Fibroblast of lung (primary cell): ENCODE measurements around the gene EPHB4. TPM values are rescaled to one million over a fixed set of nuclear protein-coding genes. Genes with fewer than 3 reads are reported as not detected.
"Not testable (repeated sequence)": the region's sequence is repeated elsewhere in the genome, so short reads cannot be mapped to it uniquely, and the experiment has no call there.

Experiments
- DNase-seq, 2 donors: peaks; one replicate each; pipeline versions ENCODE4 v3.0.0 to v3.0.0-alpha.2; 2010; ENCODE audit warnings: low read depth in 2 of 2
- H2AFZ ChIP-seq: 2 replicates; pipeline ENCODE4 v1.5.1; 2012; ENCODE audit warnings: low read length, control low read depth, inconsistent platforms
- H3K27ac ChIP-seq: 2 replicates; pipeline ENCODE4 v1.5.1; 2011; ENCODE audit warnings: low read length, control low read depth; ENCODE audit not compliant: insufficient read depth
- H3K27me3 ChIP-seq: 2 replicates; pipeline ENCODE4 v1.5.1; 2011; ENCODE audit warnings: mild to moderate bottlenecking, low read length; ENCODE audit not compliant: control insufficient read depth, insufficient read depth
- H3K36me3 ChIP-seq: 2 replicates; pipeline ENCODE4 v1.5.1; 2011; ENCODE audit warnings: low read length; ENCODE audit not compliant: control insufficient read depth, insufficient read depth
- H3K4me1 ChIP-seq: 2 replicates; pipeline ENCODE4 v1.5.1; 2011; ENCODE audit warnings: low read length; ENCODE audit not compliant: control insufficient read depth, insufficient read depth; ENCODE audit errors: extremely low read depth
- H3K4me2 ChIP-seq: 2 replicates; pipeline ENCODE4 v1.5.1; 2011; ENCODE audit warnings: low read length, control low read depth; ENCODE audit not compliant: insufficient read depth; ENCODE audit errors: extremely low read depth
- H3K4me3 ChIP-seq, 4 experiments: fragments of 200-600 bp in 1 of 4; sonication (generic) in 1 of 4; replicated peaks in 1 of 4; 2 replicates each; pipeline ENCODE4 v1.5.1; 2011 to 2016; ENCODE audit warnings: low read length in 4 of 4, low read depth in 3 of 4, mild to moderate bottlenecking in 3 of 4, control low read depth in 2 of 4, inconsistent platforms in 1 of 4, mixed read lengths in 1 of 4; ENCODE audit not compliant: insufficient read depth in 1 of 4; ENCODE audit errors: control extremely low read depth in 1 of 4
- H3K79me2 ChIP-seq: 2 replicates; pipeline ENCODE4 v1.5.1; 2012; ENCODE audit warnings: mild to moderate bottlenecking, low read length, inconsistent platforms; ENCODE audit not compliant: control insufficient read depth, insufficient read depth
- H3K9ac ChIP-seq: 2 replicates; pipeline ENCODE4 v1.5.1; 2011; ENCODE audit warnings: mild to moderate bottlenecking, low read length, control low read depth; ENCODE audit not compliant: insufficient read depth
- H3K9me3 ChIP-seq: 2 replicates; pipeline ENCODE4 v1.5.1; 2012; ENCODE audit warnings: low read depth, low read length; ENCODE audit not compliant: control insufficient read depth, insufficient read depth
- H4K20me1 ChIP-seq: 2 replicates; pipeline ENCODE4 v1.5.1; 2011; ENCODE audit warnings: low read length; ENCODE audit not compliant: control insufficient read depth, insufficient read depth; ENCODE audit errors: extremely low read depth
- EZH2 ChIP-seq: IDR thresholded peaks from 2 replicates; pipeline ENCODE4 v1.5.1; 2012; ENCODE audit warnings: low read length, control low read depth, mild to moderate bottlenecking; ENCODE audit errors: missing control alignments
- polyA plus RNA-seq, 2 donors: library from polyadenylated mRNA; depleted of rRNA in 1 of 2; stranded (reverse) in 1 of 2; unstranded in 1 of 2; fragments of >200 nt; gene quantifications; 2 replicates each; pipeline ENCODE4 v1.2.1, GENCODE V29; 2011 to 2012; ENCODE audit warnings: missing spikeins in 1 of 2
- total RNA-seq: library from RNA; depleted of rRNA; stranded (reverse); fragments of >200 nt; gene quantifications from 2 replicates; pipeline ENCODE4 v1.2.1, GENCODE V29; 2014
- TF ChIP-seq, protein P1 (sequence below), 2 donors: IDR thresholded peaks in 1 of 2; conservative IDR thresholded peaks in 1 of 2; 1 replicate in 1 of 2; 2 replicates in 1 of 2; pipeline ENCODE4 v1.5.1; 2011 to 2012; ENCODE audit warnings: low read length in 2 of 2, control low read depth in 1 of 2, inconsistent platforms in 1 of 2, low read depth in 1 of 2, mild to moderate bottlenecking in 1 of 2

EPHB4 gene
- total and polyA plus RNA-seq, 2 donors (not counting 1 experiment from before 2014, with no cell fraction given) = 28.5 to 98.8 TPM

DNA sequence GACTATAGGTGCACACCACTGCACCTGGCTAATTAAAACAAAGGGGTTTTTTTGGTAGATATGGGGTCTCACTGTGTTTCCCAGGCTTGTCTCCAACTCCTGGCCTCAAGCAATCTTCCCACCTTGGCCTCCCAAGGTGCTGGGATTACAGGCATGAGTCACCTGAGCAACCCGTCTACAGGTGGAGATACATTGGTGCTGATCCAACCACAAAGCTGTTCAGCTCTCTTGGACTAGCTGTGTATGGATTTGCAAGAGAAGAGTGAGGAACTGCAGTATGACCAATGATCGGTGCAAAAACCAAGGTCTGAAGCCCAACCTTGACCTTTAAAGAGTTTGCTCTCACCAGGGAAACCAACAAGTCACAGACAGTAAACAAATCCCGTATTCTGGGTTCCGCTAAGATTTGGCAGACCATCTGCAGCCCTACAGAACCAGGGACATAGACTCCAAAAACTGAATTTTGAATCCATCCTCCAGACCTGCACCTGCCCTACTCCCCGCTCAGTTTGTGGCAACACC, 18.9 kb downstream of the EPHB4 start:
- no peak for DNase-seq
- no peak overlapping the region for H3K27ac ChIP-seq
- no peak overlapping the region for H3K9ac ChIP-seq
- H3K4me1 ChIP-seq = peaks cover 5% of the 10 kb centered on the region
- H3K79me2 ChIP-seq = no peaks in the 10 kb centered on the region
- no peaks in the 10 kb centered on the region for H3K27me3 ChIP-seq
- peaks cover 27% of the 10 kb centered on the region for H3K36me3 ChIP-seq
- no peaks in the 10 kb centered on the region for H4K20me1 ChIP-seq
- H3K4me3 ChIP-seq = no peak overlapping the region
- no peak overlapping the region for H3K4me2 ChIP-seq
- H2AFZ ChIP-seq = no peak overlapping the region
- TF ChIP-seq, protein P1, sequence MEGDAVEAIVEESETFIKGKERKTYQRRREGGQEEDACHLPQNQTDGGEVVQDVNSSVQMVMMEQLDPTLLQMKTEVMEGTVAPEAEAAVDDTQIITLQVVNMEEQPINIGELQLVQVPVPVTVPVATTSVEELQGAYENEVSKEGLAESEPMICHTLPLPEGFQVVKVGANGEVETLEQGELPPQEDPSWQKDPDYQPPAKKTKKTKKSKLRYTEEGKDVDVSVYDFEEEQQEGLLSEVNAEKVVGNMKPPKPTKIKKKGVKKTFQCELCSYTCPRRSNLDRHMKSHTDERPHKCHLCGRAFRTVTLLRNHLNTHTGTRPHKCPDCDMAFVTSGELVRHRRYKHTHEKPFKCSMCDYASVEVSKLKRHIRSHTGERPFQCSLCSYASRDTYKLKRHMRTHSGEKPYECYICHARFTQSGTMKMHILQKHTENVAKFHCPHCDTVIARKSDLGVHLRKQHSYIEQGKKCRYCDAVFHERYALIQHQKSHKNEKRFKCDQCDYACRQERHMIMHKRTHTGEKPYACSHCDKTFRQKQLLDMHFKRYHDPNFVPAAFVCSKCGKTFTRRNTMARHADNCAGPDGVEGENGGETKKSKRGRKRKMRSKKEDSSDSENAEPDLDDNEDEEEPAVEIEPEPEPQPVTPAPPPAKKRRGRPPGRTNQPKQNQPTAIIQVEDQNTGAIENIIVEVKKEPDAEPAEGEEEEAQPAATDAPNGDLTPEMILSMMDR (conservative IDR thresholded peaks at IDR 0.05 in 1 of 2, IDR thresholded peaks at IDR 0.05 in 1 of 2; ENCODE audit: low read depth in 1 of 2, low read length in 2 of 2) = no peak
- no peaks in the 10 kb centered on the region for H3K9me3 ChIP-seq

- not testable (repeated sequence) for H3K4me3 ChIP-seq, H3K9me3 ChIP-seq, H2AFZ ChIP-seq, H3K27ac ChIP-seq, H4K20me1 ChIP-seq, H3K27me3 ChIP-seq, H3K4me2 ChIP-seq, DNase-seq, H3K9ac ChIP-seq, H3K79me2 ChIP-seq
- peaks cover 24% of the 10 kb centered on the region for H3K36me3 ChIP-seq
- H3K4me1 ChIP-seq = peaks cover 17% of the 10 kb centered on the region
Observed at GRCh38 chr7:100806883-100807282, 20.4 kb downstream of the EPHB4 start.

GRCh38 chr7:100806276-100806675, 21.0 kb downstream of the EPHB4 start:
- Histone ChIP-seq H3K9ac (no peak overlapping the region), H3K4me3 (no peak overlapping the region), H3K4me2 (no peak overlapping the region), H3K4me1 (peaks cover 20% of the 10 kb centered on the region), H3K36me3 (peaks cover 24% of the 10 kb centered on the region), H2AFZ (no peak overlapping the region), H3K9me3 (no peaks in the 10 kb centered on the region), H4K20me1 (no peaks in the 10 kb centered on the region), H3K27me3 (no peaks in the 10 kb centered on the region), H3K27ac (no peak overlapping the region), H3K79me2 (no peaks in the 10 kb centered on the region)
- TF ChIP-seq EZH2 = no peak
- TF ChIP-seq, protein P1 (conservative IDR thresholded peaks at IDR 0.05 in 1 of 2, IDR thresholded peaks at IDR 0.05 in 1 of 2; ENCODE audit: low read depth in 1 of 2, low read length in 2 of 2) = no peak
- DNase-seq = no peak
